A673 (cell line): Measurements from ENCODE around the gene KLLN.

Source experiments
- EZH2 ChIP-seq: fragments of 200-600 bp; sonication (generic); IDR thresholded peaks from 2 replicates; pipeline ENCODE4 v1.6.1; 2017; ENCODE audit warnings: borderline replicate concordance, low read depth, mild to moderate bottlenecking, mixed read lengths, antibody characterized with exemption, low read length; ENCODE audit not compliant: poor library complexity, severe bottlenecking
- TF ChIP-seq, protein P1 (sequence below): fragments of 300-800, 200-600 bp; sonication (generic); conservative IDR thresholded peaks from 2 replicates; pipeline ENCODE4 v1.5.1; 2017; ENCODE audit warnings: low read depth, mild to moderate bottlenecking, antibody characterized with exemption, low read length, moderate library complexity, mixed read lengths

DNA sequence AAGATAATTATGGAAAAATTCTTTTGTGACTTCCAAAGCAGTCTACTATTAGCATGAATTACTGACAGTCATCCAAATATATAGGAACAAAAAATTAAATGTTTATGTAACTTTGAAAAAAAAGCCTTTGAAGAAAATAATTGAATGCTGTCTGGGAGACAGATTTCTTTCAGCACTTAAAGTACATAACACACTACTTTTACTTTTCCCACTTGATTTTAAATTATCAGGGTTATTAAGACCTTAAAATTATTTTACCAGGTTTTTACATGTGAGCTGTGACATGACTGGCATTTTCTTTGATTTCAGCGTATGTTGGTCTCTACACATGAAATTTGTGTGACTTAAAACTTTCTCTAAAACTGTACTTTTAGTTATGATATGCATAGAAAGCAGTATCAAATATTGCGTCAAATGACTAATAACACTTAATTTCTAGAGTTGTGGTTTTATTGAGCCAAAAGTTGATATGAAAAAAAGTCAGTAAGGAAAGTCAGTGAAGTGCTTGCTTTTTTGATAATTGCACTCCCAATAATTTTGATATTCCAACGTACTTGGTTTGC lies 3.2 kb upstream of the KLLN start:
- TF ChIP-seq, protein P1, sequence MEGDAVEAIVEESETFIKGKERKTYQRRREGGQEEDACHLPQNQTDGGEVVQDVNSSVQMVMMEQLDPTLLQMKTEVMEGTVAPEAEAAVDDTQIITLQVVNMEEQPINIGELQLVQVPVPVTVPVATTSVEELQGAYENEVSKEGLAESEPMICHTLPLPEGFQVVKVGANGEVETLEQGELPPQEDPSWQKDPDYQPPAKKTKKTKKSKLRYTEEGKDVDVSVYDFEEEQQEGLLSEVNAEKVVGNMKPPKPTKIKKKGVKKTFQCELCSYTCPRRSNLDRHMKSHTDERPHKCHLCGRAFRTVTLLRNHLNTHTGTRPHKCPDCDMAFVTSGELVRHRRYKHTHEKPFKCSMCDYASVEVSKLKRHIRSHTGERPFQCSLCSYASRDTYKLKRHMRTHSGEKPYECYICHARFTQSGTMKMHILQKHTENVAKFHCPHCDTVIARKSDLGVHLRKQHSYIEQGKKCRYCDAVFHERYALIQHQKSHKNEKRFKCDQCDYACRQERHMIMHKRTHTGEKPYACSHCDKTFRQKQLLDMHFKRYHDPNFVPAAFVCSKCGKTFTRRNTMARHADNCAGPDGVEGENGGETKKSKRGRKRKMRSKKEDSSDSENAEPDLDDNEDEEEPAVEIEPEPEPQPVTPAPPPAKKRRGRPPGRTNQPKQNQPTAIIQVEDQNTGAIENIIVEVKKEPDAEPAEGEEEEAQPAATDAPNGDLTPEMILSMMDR = no peak
- no peak for TF ChIP-seq EZH2
